Type B pancreatic cell (in vitro differentiated cells): ENCODE data around the gene GBF1. TPM values are rescaled to one million over a fixed set of nuclear protein-coding genes. Genes with fewer than 3 reads are reported as not detected.
A peak's percentile ranks its signal among the peaks of the same experiment; 100 is the strongest.

Experiments used
- DNase-seq: peaks from one replicate; pipeline ENCODE4 v3.0.0; 2021; ENCODE audit warnings: mixed read lengths; ENCODE audit not compliant: unreplicated experiment; ENCODE audit errors: extremely low spot score
- H3K27ac Mint-ChIP-seq: 2 replicates; pipeline ENCODE4 v1.8.0; 2021; ENCODE audit warnings: mild to moderate bottlenecking, mixed read lengths
- H3K27me3 Mint-ChIP-seq: 2 replicates; pipeline ENCODE4 v1.8.0; 2021; ENCODE audit warnings: mixed read lengths
- H3K36me3 Mint-ChIP-seq: 2 replicates; pipeline ENCODE4 v1.8.0; 2021; ENCODE audit warnings: mixed read lengths
- H3K4me1 Mint-ChIP-seq: one replicate; pipeline ENCODE4 v1.8.0; 2021; ENCODE audit warnings: mixed read lengths; ENCODE audit not compliant: unreplicated experiment
- H3K4me3 Mint-ChIP-seq: 2 replicates; pipeline ENCODE4 v1.8.0; 2021; ENCODE audit warnings: mild to moderate bottlenecking, mixed read lengths
- H3K9me3 Mint-ChIP-seq: 2 replicates; pipeline ENCODE4 v1.8.0; 2021; ENCODE audit warnings: mixed read lengths
- CTCF ChIP-seq: fragments of 200-600 bp; sonication (generic); conservative IDR thresholded peaks from 2 replicates; pipeline ENCODE4 v1.5.0; 2021; ENCODE audit warnings: antibody characterized with exemption, mild to moderate bottlenecking
- total RNA-seq: library from RNA; stranded (reverse); gene quantifications from 2 replicates; pipeline ENCODE4 v1.2.1, GENCODE V29; 2021; ENCODE audit warnings: low replicate concordance

The GBF1 gene
- total RNA-seq, 1 donor from 2014 or later = 48.7 TPM

- peaks cover 38% of the 10 kb centered on the region for H3K4me1 Mint-ChIP-seq
- no peak for DNase-seq
- H3K27ac Mint-ChIP-seq = peak overlapping the region; percentile 75
- no peaks in the 10 kb centered on the region for H3K9me3 Mint-ChIP-seq
- H3K36me3 Mint-ChIP-seq = peaks cover 19% of the 10 kb centered on the region
- H3K27me3 Mint-ChIP-seq = no peaks in the 10 kb centered on the region
- H3K4me3 Mint-ChIP-seq = no peak overlapping the region
- no peak for TF ChIP-seq CTCF
These were observed 39.2 kb downstream of the GBF1 start for GRCh38 chr10:102284531-102284930.

- H3K4me1 Mint-ChIP-seq = peaks cover 32% of the 10 kb centered on the region
- TF ChIP-seq CTCF = no peak
These were observed 39.8 kb downstream of the GBF1 start for GRCh38 chr10:102285133-102285532.

DNA sequence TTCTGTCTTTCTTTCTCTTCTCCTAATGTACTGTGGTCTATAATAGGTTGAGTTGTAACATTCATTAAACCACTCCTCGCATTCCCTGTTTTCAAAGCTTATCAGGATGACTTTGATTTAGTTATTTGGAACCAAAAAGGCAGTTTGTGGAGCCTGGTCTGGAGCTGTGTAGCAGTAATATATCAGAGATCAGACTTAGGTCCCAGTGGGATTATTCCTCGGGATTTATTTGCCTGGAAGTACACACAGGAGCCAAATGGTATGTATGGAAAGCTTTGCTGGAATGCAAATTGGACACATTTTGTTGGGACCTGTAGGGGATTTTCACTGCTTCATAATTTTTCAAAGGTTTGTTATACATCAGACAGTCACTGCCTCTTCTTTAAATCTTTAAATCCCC lies 40.9 kb downstream of the GBF1 start:
- TF ChIP-seq CTCF = no peak
- DNase-seq = no peak
- Mint-ChIP-seq H3K4me3 (no peak overlapping the region), H3K27ac (no peak overlapping the region), H3K27me3 (no peaks in the 10 kb centered on the region), H3K36me3 (peaks cover 15% of the 10 kb centered on the region), H3K9me3 (no peaks in the 10 kb centered on the region), H3K4me1 (peaks cover 22% of the 10 kb centered on the region)

More at GRCh38 chr10:102285133-102285532, 39.8 kb downstream of the GBF1 start:
- Mint-ChIP-seq H3K27ac (no peak overlapping the region), H3K27me3 (no peaks in the 10 kb centered on the region), H3K9me3 (no peaks in the 10 kb centered on the region), H3K36me3 (peaks cover 19% of the 10 kb centered on the region), H3K4me3 (no peak overlapping the region)
- no peak for DNase-seq

- no peaks in the 10 kb centered on the region for H3K27me3 Mint-ChIP-seq
- no peak for TF ChIP-seq CTCF
- no peak overlapping the region for H3K27ac Mint-ChIP-seq
- DNase-seq = no peak
- H3K4me3 Mint-ChIP-seq = no peak overlapping the region
- no peaks in the 10 kb centered on the region for H3K9me3 Mint-ChIP-seq
- peaks cover 15% of the 10 kb centered on the region for H3K36me3 Mint-ChIP-seq
- H3K4me1 Mint-ChIP-seq = peaks cover 21% of the 10 kb centered on the region
These were observed 42.2 kb downstream of the GBF1 start for GRCh38 chr10:102287538-102287937.

- Mint-ChIP-seq H3K9me3 (no peaks in the 10 kb centered on the region), H3K4me1 (peaks cover 17% of the 10 kb centered on the region), H3K4me3 (no peak overlapping the region), H3K36me3 (peaks cover 15% of the 10 kb centered on the region), H3K27ac (no peak overlapping the region), H3K27me3 (no peaks in the 10 kb centered on the region)
- DNase-seq = no peak
- no peak for TF ChIP-seq CTCF
These were observed 42.7 kb downstream of the GBF1 start for GRCh38 chr10:102287991-102288390.

- Mint-ChIP-seq H3K4me1 (peaks cover 9% of the 10 kb centered on the region), H3K4me3 (no peak overlapping the region), H3K9me3 (no peaks in the 10 kb centered on the region), H3K27ac (no peak overlapping the region), H3K27me3 (no peaks in the 10 kb centered on the region), H3K36me3 (peaks cover 7% of the 10 kb centered on the region)
- no peak for TF ChIP-seq CTCF
- DNase-seq = no peak
These were observed 44.0 kb downstream of the GBF1 start for GRCh38 chr10:102289356-102289755.
